HepG2 (cell line): Measurements from ENCODE around the gene HMBS. TPM values are rescaled to one million over a fixed set of nuclear protein-coding genes. Genes with fewer than 3 reads are reported as not detected.
A peak's percentile ranks its signal among the peaks of the same experiment; 100 is the strongest.

Source experiments
- ADNP ChIP-seq: sonication (generic); formaldehyde crosslinking; IDR thresholded peaks from 2 replicates; pipeline ENCODE4 v1.4.0; 2020; ENCODE audit warnings: missing genetic modification reagents
- ATF1 ChIP-seq: IDR thresholded peaks from 2 replicates; pipeline ENCODE4 v1.6.1; 2016; ENCODE audit warnings: mild to moderate bottlenecking, control low read depth
- ATF7-NPFF ChIP-seq: sonication (generic); formaldehyde crosslinking; IDR thresholded peaks from 2 replicates; pipeline ENCODE4 v1.8.1; 2023; ENCODE audit warnings: mild to moderate bottlenecking, low read depth, missing genetic modification reagents, moderate library complexity
- DNMT1 ChIP-seq: sonication (generic); formaldehyde crosslinking; IDR thresholded peaks from 2 replicates; pipeline ENCODE4 v1.5.1; 2020; ENCODE audit warnings: mild to moderate bottlenecking, missing genetic modification reagents
- KAT8 ChIP-seq: IDR thresholded peaks from 2 replicates; pipeline ENCODE4 v1.6.1; 2016; ENCODE audit warnings: missing genetic modification reagents, missing compliant biosample characterization
- KLF15 ChIP-seq: sonication (generic); formaldehyde crosslinking; IDR thresholded peaks from 2 replicates; pipeline ENCODE4 v1.8.1; 2023; ENCODE audit warnings: borderline replicate concordance, mild to moderate bottlenecking, inconsistent platforms, missing genetic modification reagents, mixed read lengths
- MAFF ChIP-seq: IDR thresholded peaks from 2 replicates; pipeline ENCODE4 v1.6.1; 2011; ENCODE audit warnings: low read depth, low read length, improper control_type of control experiment
- MYNN ChIP-seq: sonication (generic); formaldehyde crosslinking; IDR thresholded peaks from 2 replicates; pipeline ENCODE4 v1.4.0; 2020; ENCODE audit warnings: mild to moderate bottlenecking, low read depth, missing genetic modification reagents
- NCOR1 ChIP-seq: fragments of 200-600 bp; sonication (generic); IDR thresholded peaks from 2 replicates; pipeline ENCODE4 v1.7.0; 2017; ENCODE audit warnings: antibody characterized with exemption, low read length, borderline replicate concordance
- NFYC ChIP-seq: IDR thresholded peaks from 2 replicates; pipeline ENCODE4 v1.6.1; 2016; ENCODE audit warnings: missing genetic modification reagents, missing compliant biosample characterization
- NR0B2 ChIP-seq: sonication (generic); formaldehyde crosslinking; IDR thresholded peaks from 2 replicates; pipeline ENCODE4 v1.4.0; 2020; ENCODE audit warnings: mild to moderate bottlenecking, missing genetic modification reagents
- PHF5A ChIP-seq: IDR thresholded peaks from one replicate; pipeline ENCODE4 v1.6.1; 2018; ENCODE audit warnings: low read depth, missing genetic modification reagents; ENCODE audit not compliant: unreplicated experiment
- SNAI1 ChIP-seq: sonication (generic); formaldehyde crosslinking; IDR thresholded peaks from 2 replicates; pipeline ENCODE4 v1.5.0; 2020; ENCODE audit warnings: mild to moderate bottlenecking, missing genetic modification reagents, borderline replicate concordance
- SNAPC2 ChIP-seq: sonication (generic); formaldehyde crosslinking; IDR thresholded peaks from 2 replicates; pipeline ENCODE4 v1.8.1; 2022; ENCODE audit warnings: mild to moderate bottlenecking, missing genetic modification reagents
- SRY ChIP-seq: sonication (generic); formaldehyde crosslinking; IDR thresholded peaks from 2 replicates; pipeline ENCODE4 v1.8.0; 2022; ENCODE audit warnings: mild to moderate bottlenecking, missing genetic modification reagents
- YY1 ChIP-seq: IDR thresholded peaks from 2 replicates; pipeline ENCODE4 v1.6.1; 2011; ENCODE audit warnings: low read length, low read depth, moderate library complexity, mild to moderate bottlenecking; ENCODE audit not compliant: insufficient read depth, insufficient replicate concordance
- ZBTB26 ChIP-seq: IDR thresholded peaks from 2 replicates; pipeline ENCODE4 v1.6.1; 2016; ENCODE audit warnings: missing compliant biosample characterization, missing genetic modification reagents, borderline replicate concordance
- ZBTB34 ChIP-seq: sonication (generic); formaldehyde crosslinking; IDR thresholded peaks from 2 replicates; pipeline ENCODE4 v1.8.0; 2022; ENCODE audit warnings: mild to moderate bottlenecking, missing genetic modification reagents
- ZEB1 ChIP-seq: IDR thresholded peaks from 2 replicates; pipeline ENCODE4 v1.6.1; 2012; ENCODE audit warnings: mild to moderate bottlenecking, low read depth, inconsistent platforms; ENCODE audit not compliant: insufficient replicate concordance
- ZKSCAN5 ChIP-seq: sonication (generic); formaldehyde crosslinking; IDR thresholded peaks from 2 replicates; pipeline ENCODE4 v1.5.1; 2020; ENCODE audit warnings: mild to moderate bottlenecking, missing genetic modification reagents
- ZNF143 ChIP-seq: sonication (generic); formaldehyde crosslinking; IDR thresholded peaks from 2 replicates; pipeline ENCODE4 v1.4.0; 2020; ENCODE audit warnings: missing genetic modification reagents
- ZNF367 ChIP-seq: sonication (generic); formaldehyde crosslinking; IDR thresholded peaks from 2 replicates; pipeline ENCODE4 v1.4.0; 2020; ENCODE audit warnings: missing genetic modification reagents, borderline replicate concordance
- ZNF451 ChIP-seq: sonication (generic); formaldehyde crosslinking; IDR thresholded peaks from 2 replicates; pipeline ENCODE4 v1.5.0; 2020; ENCODE audit warnings: mild to moderate bottlenecking, missing genetic modification reagents
- ZNF563 ChIP-seq: sonication (generic); formaldehyde crosslinking; IDR thresholded peaks from 2 replicates; pipeline ENCODE4 v1.8.0; 2022; ENCODE audit warnings: mild to moderate bottlenecking, moderate library complexity, missing genetic modification reagents
- ZNF839 ChIP-seq: sonication (generic); formaldehyde crosslinking; IDR thresholded peaks from 2 replicates; pipeline ENCODE4 v1.4.0; 2020; ENCODE audit warnings: missing genetic modification reagents, mild to moderate bottlenecking, borderline replicate concordance
- polyA plus RNA-seq, 8 experiments: library from polyadenylated mRNA; depleted of rRNA in 3 of 8; stranded (reverse) in 7 of 8; unstranded in 1 of 8; fragments of >200 nt; fragmentation: Illumina TruSeq in 4 of 8; extraction: Trizol in 4 of 8; gene quantifications; 2 replicates each; pipeline versions ENCODE4 v1.2.1 to v1.2.3, GENCODE V29; 2011 to 2016; ENCODE audit warnings: low read depth in 4 of 8, missing spikeins in 1 of 8, mixed read lengths in 1 of 8; ENCODE audit not compliant: insufficient read depth in 1 of 8
- total RNA-seq, 5 experiments: library from RNA; depleted of rRNA; stranded (reverse); fragments of >200 nt; fragmentation: Illumina TruSeq; extraction: Trizol; gene quantifications; 2 replicates each; pipeline ENCODE4 v1.2.3, GENCODE V29; 2016; ENCODE audit warnings: low read depth in 1 of 5
- TF ChIP-seq, protein P1 (sequence below): sonication (generic); formaldehyde crosslinking; IDR thresholded peaks from 2 replicates; pipeline ENCODE4 v1.5.0; 2020; ENCODE audit warnings: mild to moderate bottlenecking, missing genetic modification reagents

HMBS gene
- total and polyA plus RNA-seq, 2 of the 13 experiments (the other 11 are each of a cell fraction or from before 2014, with no cell fraction given): 9.4 to 46.9 TPM

- peak; percentile 54 for TF ChIP-seq YY1
- TF ChIP-seq ZKSCAN5: no peak
- TF ChIP-seq NFYC (CRISPR knock-in tag): peak; percentile 84
- peak; percentile 31; the same call in 1 of the 2 replicates for TF ChIP-seq NCOR1
- TF ChIP-seq DNMT1: no peak
- 0 out of 2 replicates have a peak, but pooled peaks have one; percentile 60 for TF ChIP-seq ZNF451 (CRISPR knock-in tag)
- peak; percentile 76 for TF ChIP-seq ATF1
- peak; percentile 65 for TF ChIP-seq ZEB1
- TF ChIP-seq ZNF563 (CRISPR knock-in tag): peak; percentile 76; the same call in 1 of the 2 replicates
- no peak for TF ChIP-seq ZNF839 (CRISPR knock-in tag)
- TF ChIP-seq SNAPC2 (CRISPR knock-in tag): no peak
- TF ChIP-seq, protein P1, sequence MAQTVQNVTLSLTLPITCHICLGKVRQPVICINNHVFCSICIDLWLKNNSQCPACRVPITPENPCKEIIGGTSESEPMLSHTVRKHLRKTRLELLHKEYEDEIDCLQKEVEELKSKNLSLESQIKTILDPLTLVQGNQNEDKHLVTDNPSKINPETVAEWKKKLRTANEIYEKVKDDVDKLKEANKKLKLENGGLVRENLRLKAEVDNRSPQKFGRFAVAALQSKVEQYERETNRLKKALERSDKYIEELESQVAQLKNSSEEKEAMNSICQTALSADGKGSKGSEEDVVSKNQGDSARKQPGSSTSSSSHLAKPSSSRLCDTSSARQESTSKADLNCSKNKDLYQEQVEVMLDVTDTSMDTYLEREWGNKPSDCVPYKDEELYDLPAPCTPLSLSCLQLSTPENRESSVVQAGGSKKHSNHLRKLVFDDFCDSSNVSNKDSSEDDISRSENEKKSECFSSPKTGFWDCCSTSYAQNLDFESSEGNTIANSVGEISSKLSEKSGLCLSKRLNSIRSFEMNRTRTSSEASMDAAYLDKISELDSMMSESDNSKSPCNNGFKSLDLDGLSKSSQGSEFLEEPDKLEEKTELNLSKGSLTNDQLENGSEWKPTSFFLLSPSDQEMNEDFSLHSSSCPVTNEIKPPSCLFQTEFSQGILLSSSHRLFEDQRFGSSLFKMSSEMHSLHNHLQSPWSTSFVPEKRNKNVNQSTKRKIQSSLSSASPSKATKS (CRISPR knock-in tag): no peak
- no peak for TF ChIP-seq ZBTB26
- TF ChIP-seq NR0B2 (CRISPR knock-in tag): peak; percentile 89
- TF ChIP-seq PHF5A (CRISPR knock-in tag): peak; percentile 19
- TF ChIP-seq MYNN (CRISPR knock-in tag): no peak
- TF ChIP-seq ZNF367 (CRISPR knock-in tag): peak; percentile 8; the same call in 1 of the 2 replicates
- no peak for TF ChIP-seq ZBTB34 (CRISPR knock-in tag)
- peak; percentile 88 for TF ChIP-seq KAT8 (CRISPR knock-in tag)
- peak; percentile 43; the same call in 1 of the 2 replicates for TF ChIP-seq ZNF143 (CRISPR knock-in tag)
- TF ChIP-seq MAFF: no peak
- no peak for TF ChIP-seq ATF7-NPFF (CRISPR knock-in tag)
- no peak for TF ChIP-seq ADNP
- 0 out of 2 replicates have a peak, but pooled peaks have one; percentile 22 for TF ChIP-seq KLF15 (CRISPR knock-in tag)
- TF ChIP-seq SNAI1: no peak
- no peak; the same call in 1 of the 2 replicates for TF ChIP-seq SRY (CRISPR knock-in tag)
Observed at GRCh38 chr11:119084663-119085436, at the start of gene HMBS (continued).
